Measurements from ENCODE around the gene ROBO1.

DNA sequence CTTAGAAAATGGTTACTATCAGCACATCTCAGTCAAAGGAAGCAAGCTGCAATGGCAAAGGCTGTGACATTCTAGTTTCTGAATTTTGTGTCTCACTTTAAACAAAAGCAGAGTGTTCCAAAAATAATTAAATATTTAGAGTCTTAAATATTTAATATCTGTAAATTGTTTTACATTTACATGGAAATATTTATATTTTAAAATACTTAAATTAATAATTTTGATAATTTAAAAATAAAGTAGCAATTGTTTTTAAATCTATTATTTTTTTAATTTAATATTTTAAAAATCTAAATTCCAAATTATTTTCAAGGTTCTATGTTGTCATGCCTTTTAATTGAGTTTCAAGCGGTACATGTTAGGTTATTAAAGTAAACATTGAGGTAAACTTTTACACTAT, 843.1 kb downstream of the ROBO1 start:
- TF ChIP-seq, protein P1, sequence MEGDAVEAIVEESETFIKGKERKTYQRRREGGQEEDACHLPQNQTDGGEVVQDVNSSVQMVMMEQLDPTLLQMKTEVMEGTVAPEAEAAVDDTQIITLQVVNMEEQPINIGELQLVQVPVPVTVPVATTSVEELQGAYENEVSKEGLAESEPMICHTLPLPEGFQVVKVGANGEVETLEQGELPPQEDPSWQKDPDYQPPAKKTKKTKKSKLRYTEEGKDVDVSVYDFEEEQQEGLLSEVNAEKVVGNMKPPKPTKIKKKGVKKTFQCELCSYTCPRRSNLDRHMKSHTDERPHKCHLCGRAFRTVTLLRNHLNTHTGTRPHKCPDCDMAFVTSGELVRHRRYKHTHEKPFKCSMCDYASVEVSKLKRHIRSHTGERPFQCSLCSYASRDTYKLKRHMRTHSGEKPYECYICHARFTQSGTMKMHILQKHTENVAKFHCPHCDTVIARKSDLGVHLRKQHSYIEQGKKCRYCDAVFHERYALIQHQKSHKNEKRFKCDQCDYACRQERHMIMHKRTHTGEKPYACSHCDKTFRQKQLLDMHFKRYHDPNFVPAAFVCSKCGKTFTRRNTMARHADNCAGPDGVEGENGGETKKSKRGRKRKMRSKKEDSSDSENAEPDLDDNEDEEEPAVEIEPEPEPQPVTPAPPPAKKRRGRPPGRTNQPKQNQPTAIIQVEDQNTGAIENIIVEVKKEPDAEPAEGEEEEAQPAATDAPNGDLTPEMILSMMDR (IDR thresholded peaks at IDR 0.05): no peak
- TF ChIP-seq POLR2A (IDR thresholded peaks at IDR 0.05): no peak
